ENCODE results near the gene FAM20C. TPM values are rescaled to one million over a fixed set of nuclear protein-coding genes. Genes with fewer than 3 reads are reported as not detected.

Gene FAM20C
- polyA plus RNA-seq, 1 donor = 57.2 TPM

DNA sequence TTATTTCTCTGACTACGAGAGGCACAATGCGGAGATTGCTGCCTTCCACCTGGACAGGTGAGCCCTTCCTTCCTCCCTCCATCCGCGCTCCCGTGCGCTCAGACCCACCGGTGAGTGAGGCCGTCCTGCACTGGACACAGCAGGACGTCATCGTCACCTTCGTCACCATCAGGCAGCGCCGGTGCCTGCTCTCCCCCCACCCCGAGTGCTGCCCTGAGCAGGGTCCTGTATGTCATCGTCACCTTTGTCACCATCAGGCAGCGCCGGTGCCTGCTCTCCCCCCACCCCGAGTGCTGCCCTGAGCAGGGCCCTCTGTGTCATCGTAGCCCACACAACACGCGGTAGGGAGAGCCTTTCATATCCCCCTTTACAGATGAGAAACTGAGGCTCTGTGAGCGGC is 54.1 kb downstream of the FAM20C start:
- no peak for DNase-seq
- Histone ChIP-seq H3K27ac (ENCODE audit: low read length) (peak overlapping the region; percentile 91), H3K9me3 (ENCODE audit: control insufficient read depth, low read depth, low read length) (peaks cover 3% of the 10 kb centered on the region), H3K4me3 (ENCODE audit: low read length) (no peak overlapping the region), H3K36me3 (ENCODE audit: control insufficient read depth, insufficient read depth, low read length) (peaks cover 74% of the 10 kb centered on the region), H3K4me1 (ENCODE audit: control insufficient read depth, insufficient read depth, low read length) (peaks cover 31% of the 10 kb centered on the region), H3K27me3 (ENCODE audit: control insufficient read depth, insufficient read depth, low read length) (no peaks in the 10 kb centered on the region)
- WGBS (ENCODE audit: insufficient coverage, low lambda C conversion rate) = no CpG with 5 or more reads among the region's 22 CpGs

DNA sequence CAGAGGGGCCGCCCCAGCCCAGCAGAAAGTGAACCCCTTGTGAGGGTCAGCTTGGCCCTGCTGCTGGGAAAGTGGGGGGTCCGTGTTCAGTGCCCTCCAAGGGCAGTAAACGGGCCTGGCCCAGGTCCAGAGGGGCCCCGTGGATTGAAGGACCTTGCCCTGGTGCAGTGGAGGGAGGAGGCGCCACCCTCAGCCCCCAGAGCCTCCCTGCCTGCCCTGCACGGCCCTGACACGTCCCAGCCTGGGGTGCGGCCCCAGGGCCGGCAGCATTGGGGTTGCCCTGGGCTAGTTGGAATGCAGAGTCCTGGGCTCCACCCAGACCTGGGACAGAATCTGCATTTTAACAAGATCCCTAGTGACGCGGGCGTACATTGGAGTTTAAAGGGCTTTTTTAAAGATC is 54.8 kb downstream of the FAM20C start:
- Histone ChIP-seq H3K4me3 (ENCODE audit: low read length) (no peak overlapping the region), H3K27ac (ENCODE audit: low read length) (peak overlapping the region; percentile 91), H3K27me3 (ENCODE audit: control insufficient read depth, insufficient read depth, low read length) (no peaks in the 10 kb centered on the region), H3K36me3 (ENCODE audit: control insufficient read depth, insufficient read depth, low read length) (peaks cover 77% of the 10 kb centered on the region), H3K4me1 (ENCODE audit: control insufficient read depth, insufficient read depth, low read length) (peaks cover 31% of the 10 kb centered on the region), H3K9me3 (ENCODE audit: control insufficient read depth, low read depth, low read length) (peaks cover 3% of the 10 kb centered on the region)
- peak; percentile 85 to 96 for DNase-seq
- no CpG with 5 or more reads among the region's 12 CpGs for WGBS (ENCODE audit: insufficient coverage, low lambda C conversion rate)

DNA sequence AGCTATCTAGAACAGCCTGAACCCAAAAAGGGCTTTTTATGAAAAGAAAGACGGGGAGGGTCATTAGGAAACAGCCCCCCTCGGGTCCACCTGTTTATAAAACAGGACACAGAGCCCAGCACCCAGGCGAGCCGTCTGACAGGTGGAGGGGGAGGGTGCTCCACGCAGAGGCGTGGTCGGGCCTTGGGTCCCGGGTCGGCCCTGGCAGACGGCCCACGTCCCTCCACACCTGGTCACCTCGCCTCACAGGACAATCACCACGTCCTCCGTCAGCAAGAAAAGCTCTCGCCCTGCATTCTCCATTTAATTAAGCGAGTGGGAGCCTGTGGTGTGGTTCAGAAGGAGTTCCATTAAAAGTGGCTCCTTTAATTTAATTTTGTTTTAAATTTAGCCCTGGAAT is 55.3 kb downstream of the FAM20C start:
- H3K9me3 ChIP-seq (ENCODE audit: control insufficient read depth, low read depth, low read length) = peaks cover 3% of the 10 kb centered on the region
- peak overlapping the region; percentile 91 for H3K27ac ChIP-seq (ENCODE audit: low read length)
- no peak for DNase-seq
- no CpG with 5 or more reads among the region's 16 CpGs for WGBS (ENCODE audit: insufficient coverage, low lambda C conversion rate)
- peaks cover 31% of the 10 kb centered on the region for H3K4me1 ChIP-seq (ENCODE audit: control insufficient read depth, insufficient read depth, low read length)
- H3K4me3 ChIP-seq (ENCODE audit: low read length) = no peak overlapping the region
- H3K27me3 ChIP-seq (ENCODE audit: control insufficient read depth, insufficient read depth, low read length) = no peaks in the 10 kb centered on the region
- H3K36me3 ChIP-seq (ENCODE audit: control insufficient read depth, insufficient read depth, low read length) = peaks cover 80% of the 10 kb centered on the region

DNA sequence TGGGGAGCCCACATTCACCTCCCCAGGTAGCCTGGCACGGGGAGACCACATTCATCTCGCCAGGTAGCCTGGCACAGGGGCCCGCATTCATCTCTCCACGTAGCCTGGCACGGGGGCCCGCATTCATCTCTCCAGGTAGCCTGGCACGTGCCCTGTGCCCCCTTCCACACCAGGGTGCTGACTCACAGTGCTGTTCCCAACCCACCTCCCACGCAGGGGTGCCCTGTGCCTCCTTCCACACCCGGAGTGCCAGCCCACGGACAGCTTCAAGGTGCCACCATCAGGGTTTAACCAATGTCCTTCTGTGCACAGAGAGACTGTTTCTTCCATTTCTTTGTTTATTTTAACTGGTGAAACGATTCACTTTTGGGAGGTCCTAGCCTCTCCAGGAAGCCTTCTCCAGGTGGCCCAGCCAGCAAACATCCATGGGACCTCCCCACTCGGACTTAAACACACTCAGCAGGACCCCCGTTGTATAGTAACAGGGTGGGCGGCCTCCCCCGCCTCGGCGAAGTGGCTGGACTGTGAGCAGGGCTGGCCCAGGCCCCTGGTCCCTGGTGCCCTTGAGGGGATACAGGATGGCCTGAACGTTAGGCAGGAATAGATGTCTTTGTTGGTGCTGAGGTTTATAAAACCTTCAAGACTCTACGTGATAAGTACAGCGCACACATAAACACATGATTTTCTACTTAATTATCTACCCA is 56.5 kb downstream of the FAM20C start:
- WGBS (ENCODE audit: insufficient coverage, low lambda C conversion rate) = 90% methylated on average over 4 of the region's 20 CpGs
- Histone ChIP-seq H3K36me3 (ENCODE audit: control insufficient read depth, insufficient read depth, low read length) (peaks cover 92% of the 10 kb centered on the region), H3K4me3 (ENCODE audit: low read length) (no peak overlapping the region), H3K4me1 (ENCODE audit: control insufficient read depth, insufficient read depth, low read length) (peaks cover 31% of the 10 kb centered on the region), H3K27me3 (ENCODE audit: control insufficient read depth, insufficient read depth, low read length) (no peaks in the 10 kb centered on the region), H3K27ac (ENCODE audit: low read length) (no peak overlapping the region), H3K9me3 (ENCODE audit: control insufficient read depth, low read depth, low read length) (peaks cover 6% of the 10 kb centered on the region)
- no peak for DNase-seq

DNA sequence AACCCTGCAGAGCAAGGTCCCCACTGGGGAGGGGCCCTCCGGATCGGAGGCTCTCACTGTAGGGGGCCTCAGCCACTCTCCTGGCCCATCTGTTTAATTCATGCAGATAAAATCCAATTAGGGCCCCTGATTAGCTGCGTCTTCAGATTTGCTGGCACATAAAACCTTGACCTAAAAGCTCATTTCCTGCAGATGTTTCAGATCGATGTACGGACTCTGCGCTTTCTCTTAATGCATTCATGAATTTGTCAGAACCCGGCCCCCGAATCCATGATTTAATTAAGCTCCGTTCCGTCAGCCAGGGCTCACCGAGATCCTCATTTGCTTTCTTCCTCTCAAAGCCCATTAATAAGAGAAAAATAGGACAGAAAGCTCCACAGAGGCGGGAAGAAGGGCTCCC is 57.6 kb downstream of the FAM20C start:
- Histone ChIP-seq H3K9me3 (ENCODE audit: control insufficient read depth, low read depth, low read length) (peaks cover 11% of the 10 kb centered on the region), H3K4me1 (ENCODE audit: control insufficient read depth, insufficient read depth, low read length) (peaks cover 31% of the 10 kb centered on the region), H3K4me3 (ENCODE audit: low read length) (no peak overlapping the region), H3K27ac (ENCODE audit: low read length) (no peak overlapping the region), H3K27me3 (ENCODE audit: control insufficient read depth, insufficient read depth, low read length) (no peaks in the 10 kb centered on the region), H3K36me3 (ENCODE audit: control insufficient read depth, insufficient read depth, low read length) (peaks cover 92% of the 10 kb centered on the region)
- 57% methylated on average over 3 of the region's 12 CpGs for WGBS (ENCODE audit: insufficient coverage, low lambda C conversion rate)
- DNase-seq = no peak

DNA sequence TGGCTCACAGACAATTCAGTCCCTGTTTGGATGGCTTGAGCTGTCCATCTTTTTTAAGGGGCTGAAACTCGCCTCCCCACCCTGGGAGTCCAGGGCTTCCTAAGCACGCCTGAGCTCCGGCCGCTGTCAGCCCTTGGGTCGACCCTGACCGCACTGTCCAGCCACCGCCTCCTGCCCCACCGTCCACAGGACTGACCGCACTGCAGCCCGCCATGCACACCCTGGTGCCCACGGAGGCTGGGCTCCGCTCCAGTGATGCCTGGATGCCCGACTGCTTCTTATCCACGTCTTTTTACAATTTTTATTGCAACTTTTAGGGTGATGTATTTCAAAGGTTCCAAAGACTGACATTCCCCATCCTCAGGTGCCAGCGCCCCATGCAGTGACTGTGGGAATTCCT is 58.2 kb downstream of the FAM20C start:
- WGBS (ENCODE audit: insufficient coverage, low lambda C conversion rate) = no CpG with 5 or more reads among the region's 15 CpGs
- Histone ChIP-seq H3K4me3 (ENCODE audit: low read length) (no peak overlapping the region), H3K4me1 (ENCODE audit: control insufficient read depth, insufficient read depth, low read length) (peaks cover 26% of the 10 kb centered on the region), H3K27ac (ENCODE audit: low read length) (no peak overlapping the region), H3K36me3 (ENCODE audit: control insufficient read depth, insufficient read depth, low read length) (peaks cover 91% of the 10 kb centered on the region), H3K27me3 (ENCODE audit: control insufficient read depth, insufficient read depth, low read length) (no peaks in the 10 kb centered on the region), H3K9me3 (ENCODE audit: control insufficient read depth, low read depth, low read length) (peaks cover 12% of the 10 kb centered on the region)
- DNase-seq = no peak

DNA sequence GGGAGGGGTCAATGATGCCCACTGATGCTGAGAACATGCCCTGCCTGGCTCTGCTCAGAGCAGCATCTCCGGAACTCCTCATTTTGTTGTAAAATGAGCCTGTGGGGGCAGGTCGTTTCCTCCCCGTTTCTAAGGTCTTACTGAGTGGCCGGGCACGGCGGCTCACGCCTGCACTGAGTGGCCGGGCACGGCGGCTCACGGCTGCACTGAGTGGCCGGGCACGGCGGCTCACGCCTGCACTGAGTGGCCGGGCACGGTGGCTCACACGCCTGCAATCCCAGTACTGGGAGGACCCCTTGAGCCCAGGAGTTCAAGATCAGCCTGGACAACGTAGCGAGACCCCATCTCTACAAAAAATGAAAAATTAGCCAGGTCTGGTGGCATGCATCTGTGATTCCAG is 58.6 kb downstream of the FAM20C start:
- Histone ChIP-seq H3K36me3 (ENCODE audit: control insufficient read depth, insufficient read depth, low read length) (peaks cover 93% of the 10 kb centered on the region), H3K4me3 (ENCODE audit: low read length) (no peak overlapping the region), H3K27ac (ENCODE audit: low read length) (no peak overlapping the region), H3K4me1 (ENCODE audit: control insufficient read depth, insufficient read depth, low read length) (peaks cover 21% of the 10 kb centered on the region), H3K9me3 (ENCODE audit: control insufficient read depth, low read depth, low read length) (peaks cover 16% of the 10 kb centered on the region), H3K27me3 (ENCODE audit: control insufficient read depth, insufficient read depth, low read length) (no peaks in the 10 kb centered on the region)
- no peak for DNase-seq
- no CpG with 5 or more reads among the region's 20 CpGs for WGBS (ENCODE audit: insufficient coverage, low lambda C conversion rate)

DNA sequence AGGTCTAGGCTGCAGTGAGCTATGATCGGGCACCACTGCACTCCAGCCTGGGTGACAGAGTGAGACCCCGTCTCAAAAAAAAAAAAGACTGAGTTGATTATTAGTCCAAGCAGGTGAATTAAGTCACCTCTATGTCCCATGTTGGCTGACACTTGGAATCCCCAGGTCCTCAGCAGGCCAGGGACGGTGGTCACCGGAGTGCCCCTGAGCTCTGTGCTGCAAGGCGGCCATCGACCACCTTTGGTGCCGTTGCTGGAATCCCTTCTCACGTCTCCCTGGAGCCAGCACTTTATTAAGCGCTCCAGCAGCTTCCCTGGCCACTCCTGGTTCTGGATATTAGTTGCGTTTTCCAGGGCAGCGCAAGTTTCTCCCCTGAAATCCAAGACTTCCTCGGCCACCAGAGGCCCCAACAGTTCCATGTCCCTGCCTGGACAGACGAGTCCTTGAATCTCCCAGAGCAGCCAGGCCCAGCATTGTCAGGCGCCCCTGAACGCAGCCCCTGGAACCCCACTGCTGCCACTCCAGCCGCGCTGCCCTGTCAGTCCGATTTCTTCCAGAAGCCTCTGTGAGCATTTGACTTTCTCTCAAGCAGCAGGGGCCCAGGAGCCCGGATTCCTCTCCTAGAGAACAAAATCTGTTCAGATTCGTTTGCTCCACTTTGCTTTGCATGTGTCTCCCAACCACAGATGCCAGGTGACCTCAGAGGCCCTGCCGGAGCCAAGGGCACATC is 59.2 kb downstream of the FAM20C start:
- no peak for DNase-seq
- Histone ChIP-seq H3K27me3 (ENCODE audit: control insufficient read depth, insufficient read depth, low read length) (no peaks in the 10 kb centered on the region), H3K36me3 (ENCODE audit: control insufficient read depth, insufficient read depth, low read length) (peaks cover 95% of the 10 kb centered on the region), H3K9me3 (ENCODE audit: control insufficient read depth, low read depth, low read length) (peaks cover 22% of the 10 kb centered on the region), H3K27ac (ENCODE audit: low read length) (no peak overlapping the region), H3K4me3 (ENCODE audit: low read length) (no peak overlapping the region), H3K4me1 (ENCODE audit: control insufficient read depth, insufficient read depth, low read length) (peaks cover 16% of the 10 kb centered on the region)
- WGBS (ENCODE audit: insufficient coverage, low lambda C conversion rate) = 100% methylated on average over 1 of the region's 21 CpGs

DNA sequence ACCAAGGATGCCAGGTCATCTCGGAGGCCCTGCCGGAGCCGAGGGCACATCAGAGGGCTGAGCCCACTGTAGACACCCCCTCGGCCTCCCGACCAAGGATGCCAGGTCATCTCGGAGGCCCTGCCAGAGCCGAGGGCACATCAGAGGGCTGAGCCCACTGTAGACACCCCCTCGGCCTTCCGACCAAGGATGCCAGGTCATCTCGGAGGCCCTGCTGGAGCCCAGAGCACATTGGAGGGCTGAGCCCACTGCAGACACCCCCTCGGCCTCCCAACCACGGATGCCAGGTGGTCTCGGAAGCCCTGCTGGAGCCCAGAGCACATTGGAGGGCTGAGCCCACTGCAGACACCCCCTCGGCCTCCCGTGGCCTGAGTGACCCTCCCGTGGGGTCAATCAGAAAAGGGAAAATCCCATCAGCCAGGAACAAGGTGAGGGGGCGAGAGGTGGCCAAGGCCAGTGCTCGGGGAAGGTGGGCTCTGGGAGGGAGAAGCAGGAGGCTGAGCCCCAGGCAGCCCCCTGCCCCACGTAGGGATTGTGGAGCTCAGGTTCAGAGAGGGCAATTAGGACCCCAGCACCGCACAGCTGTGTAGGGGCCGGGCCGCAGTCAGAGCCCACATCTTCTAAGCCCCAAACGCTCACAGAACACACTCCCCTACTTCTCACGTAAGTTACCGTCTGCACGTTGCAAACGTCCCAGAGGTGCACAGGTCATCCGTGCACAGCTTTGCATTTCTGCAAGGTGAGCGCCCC is 60.0 kb downstream of the FAM20C start:
- H3K4me3 ChIP-seq (ENCODE audit: low read length) = no peak overlapping the region
- H3K9me3 ChIP-seq (ENCODE audit: control insufficient read depth, low read depth, low read length) = peaks cover 29% of the 10 kb centered on the region
- no peak for DNase-seq
- peaks cover 8% of the 10 kb centered on the region for H3K4me1 ChIP-seq (ENCODE audit: control insufficient read depth, insufficient read depth, low read length)
- WGBS (ENCODE audit: insufficient coverage, low lambda C conversion rate) = no CpG with 5 or more reads among the region's 29 CpGs
- H3K36me3 ChIP-seq (ENCODE audit: control insufficient read depth, insufficient read depth, low read length) = peaks cover 99% of the 10 kb centered on the region
- no peaks in the 10 kb centered on the region for H3K27me3 ChIP-seq (ENCODE audit: control insufficient read depth, insufficient read depth, low read length)
- H3K27ac ChIP-seq (ENCODE audit: low read length) = no peak overlapping the region

DNA sequence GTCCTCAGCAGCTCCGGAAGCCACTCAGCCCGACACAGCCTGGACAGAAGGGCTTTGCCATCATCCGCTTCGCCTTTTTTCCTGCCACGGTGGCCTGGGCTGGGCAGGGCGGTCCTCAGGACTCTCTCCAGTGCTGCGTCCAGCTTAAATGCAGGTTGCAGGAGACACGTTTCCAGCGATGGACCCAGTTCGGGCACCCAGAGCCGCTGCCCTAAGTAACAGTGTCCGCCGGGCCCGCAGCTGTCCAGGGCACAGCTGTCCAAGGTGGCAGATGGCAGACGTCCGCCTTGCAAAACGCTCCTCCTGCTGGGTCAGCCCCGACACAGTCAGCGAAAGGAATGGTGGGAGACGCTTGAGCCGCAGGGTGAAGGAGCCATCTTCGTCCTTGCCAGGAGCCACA is 60.6 kb downstream of the FAM20C start:
- Histone ChIP-seq H3K27ac (ENCODE audit: low read length) (no peak overlapping the region), H3K4me3 (ENCODE audit: low read length) (no peak overlapping the region), H3K9me3 (ENCODE audit: control insufficient read depth, low read depth, low read length) (peaks cover 31% of the 10 kb centered on the region), H3K36me3 (ENCODE audit: control insufficient read depth, insufficient read depth, low read length) (peaks cover 99% of the 10 kb centered on the region), H3K4me1 (ENCODE audit: control insufficient read depth, insufficient read depth, low read length) (peaks cover 2% of the 10 kb centered on the region), H3K27me3 (ENCODE audit: control insufficient read depth, insufficient read depth, low read length) (no peaks in the 10 kb centered on the region)
- WGBS (ENCODE audit: insufficient coverage, low lambda C conversion rate) = no CpG with 5 or more reads among the region's 22 CpGs
- no peak for DNase-seq

Data from large intestine (tissue), 3 donors.